Activated gamma-delta T cell treated with anti-CD3 and anti-CD28 coated beads, Interleukin-2, amount 50 U/mL, for 16 hours (primary cell): ENCODE results near the gene LAMB1.

ENCODE experiments used
- DNase-seq: peaks from one replicate; pipeline ENCODE4 v3.0.0-alpha.2; 2020; ENCODE audit warnings: low read depth

Gene LAMB1

DNA sequence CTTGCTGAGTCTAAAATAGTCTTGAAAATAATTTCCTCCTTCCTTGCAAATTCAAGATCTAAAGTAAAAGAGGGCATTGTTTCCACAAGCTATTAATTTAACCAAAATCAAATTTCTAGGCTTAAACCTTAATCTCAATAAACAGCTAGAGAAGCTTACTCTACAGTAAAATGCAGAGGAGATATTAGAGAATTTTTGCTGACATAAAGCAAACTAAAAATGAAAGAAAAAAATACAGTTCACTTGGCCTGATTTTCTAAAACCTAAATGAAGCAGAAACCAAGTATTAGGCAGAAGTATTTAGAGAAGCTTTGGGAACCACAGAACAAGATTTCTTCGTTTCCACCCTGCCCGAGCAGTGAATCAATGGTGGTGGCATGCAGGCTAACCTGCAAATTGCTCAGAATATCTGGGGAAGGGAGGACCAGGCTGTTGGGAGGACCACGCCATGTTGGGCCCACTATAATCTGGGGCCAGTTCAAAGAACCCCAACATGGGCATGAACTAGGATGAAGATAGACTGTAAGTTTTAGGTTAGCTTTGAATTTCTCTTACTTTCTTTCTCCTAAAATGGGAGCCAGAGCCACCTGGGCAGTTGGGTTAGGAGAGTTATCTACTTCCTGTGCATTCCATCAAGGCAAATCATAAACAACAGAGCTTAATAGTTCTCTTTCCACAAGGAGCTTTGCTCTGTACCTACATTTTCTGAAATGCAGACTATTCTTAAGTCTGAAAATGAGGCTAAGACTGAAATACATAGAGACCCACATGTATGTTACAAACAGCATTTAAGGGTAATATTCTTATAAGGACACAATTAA is 4.1 kb downstream of the LAMB1 start:
- no peak for DNase-seq

- no peak for DNase-seq
These were observed 4.8 kb downstream of the LAMB1 start for GRCh38 chr7:107998150-107998549.

DNA sequence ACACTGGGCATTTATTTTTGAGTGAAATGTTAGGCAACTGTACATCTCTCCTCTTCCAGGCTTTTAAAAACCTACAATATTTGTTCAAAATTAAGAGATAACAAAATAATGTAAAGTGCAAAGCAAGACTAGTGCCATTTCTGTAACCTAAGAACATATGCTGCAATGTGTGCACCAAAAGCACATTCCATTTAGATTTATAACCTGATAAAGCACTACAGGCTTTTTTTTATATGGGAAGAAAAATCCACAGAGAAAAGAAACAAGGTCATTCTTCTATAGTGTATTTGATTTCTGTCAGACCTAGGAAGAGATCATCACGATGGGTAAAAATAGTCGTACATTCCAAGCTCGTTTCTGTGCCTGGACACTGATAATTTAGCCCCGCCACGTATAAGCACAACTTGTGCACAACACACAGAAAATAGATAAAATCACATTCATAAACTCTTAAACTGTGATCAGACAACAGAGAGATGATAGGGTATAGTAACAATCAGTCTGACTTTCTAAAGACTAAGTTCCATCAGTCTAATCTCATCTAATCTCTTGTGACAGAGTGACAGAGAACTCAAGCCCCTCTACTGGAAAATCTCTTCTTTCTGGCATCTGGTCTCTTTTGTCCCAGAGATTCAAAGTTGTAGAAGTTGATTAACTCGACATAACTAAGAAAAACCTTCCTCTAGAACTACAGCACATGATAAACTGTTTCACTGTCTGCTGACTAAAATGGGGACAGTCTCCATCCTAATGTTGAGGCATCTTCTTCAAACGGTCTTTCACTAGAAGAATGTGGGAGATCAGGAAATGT is 6.7 kb downstream of the LAMB1 start:
- no peak for DNase-seq

DNA sequence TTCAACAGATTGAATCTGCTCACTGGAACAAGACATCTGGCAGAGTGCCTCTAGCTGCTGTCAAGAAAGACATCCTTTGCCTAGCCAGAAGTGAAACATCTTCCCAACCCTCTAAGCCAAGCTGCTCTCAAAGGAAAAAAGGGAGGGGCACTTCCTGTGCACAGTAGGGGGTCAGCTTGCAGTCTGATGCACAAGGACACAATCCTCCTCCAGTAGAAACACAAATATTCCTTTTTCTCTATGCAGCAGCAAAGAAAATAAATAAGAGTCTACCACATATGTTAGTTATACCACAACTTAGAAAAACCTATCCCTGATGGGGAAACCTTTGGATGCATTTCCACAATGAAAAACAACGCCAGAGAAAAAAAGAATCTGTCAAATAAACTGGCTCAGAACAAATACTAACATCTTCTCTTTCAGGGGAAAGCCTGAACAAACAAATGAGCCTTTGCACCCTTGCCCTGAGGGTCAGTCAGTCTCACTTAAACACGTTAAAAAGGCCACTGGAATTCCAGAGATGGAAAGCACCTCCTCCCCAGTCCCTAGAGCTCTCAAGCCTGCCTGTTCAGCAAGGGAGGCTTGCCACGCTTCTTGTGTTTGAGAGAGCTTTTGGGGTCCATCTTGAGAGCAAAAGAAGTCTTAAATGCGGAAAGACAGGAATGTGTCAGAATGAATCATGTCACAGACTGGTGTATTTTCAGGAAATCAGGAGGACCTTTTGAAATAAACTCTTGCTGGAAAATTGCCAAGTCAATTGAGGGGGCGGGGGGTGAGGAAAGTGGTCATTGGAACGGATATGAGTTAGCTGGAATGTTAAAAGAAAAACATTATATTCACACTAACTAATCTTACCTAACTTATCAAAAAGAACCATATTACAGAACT is 7.5 kb downstream of the LAMB1 start:
- no peak for DNase-seq

DNA sequence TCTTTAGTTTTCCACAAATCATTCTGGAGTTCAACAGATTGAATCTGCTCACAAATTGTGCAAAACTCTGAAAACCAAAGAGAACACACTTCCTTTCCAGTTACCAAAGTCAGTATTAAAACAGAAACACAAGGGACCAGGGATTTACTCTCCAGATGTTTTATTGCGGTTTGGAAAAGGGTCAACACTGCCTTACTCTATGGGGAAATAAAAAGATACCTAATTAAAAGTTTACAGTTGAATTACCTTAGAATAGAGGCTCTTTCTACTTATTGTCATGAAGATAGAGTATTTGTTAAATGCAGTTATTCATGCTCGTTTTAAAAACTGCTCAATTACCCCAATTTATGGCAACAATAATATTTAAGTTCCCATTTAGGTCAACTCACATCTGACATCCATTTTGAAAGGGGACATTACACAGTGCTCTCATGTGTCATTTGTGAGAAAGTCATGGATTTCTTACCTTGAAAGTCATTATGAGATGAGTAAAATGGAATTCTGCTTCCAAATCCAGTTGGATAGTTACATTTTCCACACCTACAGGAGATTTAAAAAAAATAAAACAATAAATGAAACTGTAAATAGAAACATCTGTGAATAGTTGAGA is 8.4 kb downstream of the LAMB1 start:
- DNase-seq: no peak

DNA sequence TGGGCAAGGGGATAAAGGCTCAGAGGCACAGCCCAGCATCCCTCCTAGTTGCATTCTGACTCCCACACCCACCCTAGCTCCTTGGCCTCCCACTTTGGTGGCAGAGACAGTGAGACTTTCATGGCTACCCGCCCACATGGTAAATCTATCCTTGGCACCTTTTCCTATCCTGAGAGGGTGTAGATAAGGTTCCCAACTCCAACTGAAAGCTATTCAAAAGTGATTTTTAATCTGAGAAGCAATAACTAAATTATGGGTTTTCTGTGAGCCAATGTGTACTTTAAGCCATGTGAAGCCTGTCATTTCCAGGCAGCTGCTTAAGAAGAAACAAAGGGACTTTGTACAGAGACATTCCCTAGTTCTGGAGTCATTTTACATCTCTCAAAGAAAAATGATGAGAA is 9.1 kb downstream of the LAMB1 start:
- no peak for DNase-seq

- DNase-seq: no peak
These were observed 13.2 kb downstream of the LAMB1 start for GRCh38 chr7:107989618-107990373.

- no peak for DNase-seq
These were observed 20.0 kb downstream of the LAMB1 start for GRCh38 chr7:107982918-107983389.

DNA sequence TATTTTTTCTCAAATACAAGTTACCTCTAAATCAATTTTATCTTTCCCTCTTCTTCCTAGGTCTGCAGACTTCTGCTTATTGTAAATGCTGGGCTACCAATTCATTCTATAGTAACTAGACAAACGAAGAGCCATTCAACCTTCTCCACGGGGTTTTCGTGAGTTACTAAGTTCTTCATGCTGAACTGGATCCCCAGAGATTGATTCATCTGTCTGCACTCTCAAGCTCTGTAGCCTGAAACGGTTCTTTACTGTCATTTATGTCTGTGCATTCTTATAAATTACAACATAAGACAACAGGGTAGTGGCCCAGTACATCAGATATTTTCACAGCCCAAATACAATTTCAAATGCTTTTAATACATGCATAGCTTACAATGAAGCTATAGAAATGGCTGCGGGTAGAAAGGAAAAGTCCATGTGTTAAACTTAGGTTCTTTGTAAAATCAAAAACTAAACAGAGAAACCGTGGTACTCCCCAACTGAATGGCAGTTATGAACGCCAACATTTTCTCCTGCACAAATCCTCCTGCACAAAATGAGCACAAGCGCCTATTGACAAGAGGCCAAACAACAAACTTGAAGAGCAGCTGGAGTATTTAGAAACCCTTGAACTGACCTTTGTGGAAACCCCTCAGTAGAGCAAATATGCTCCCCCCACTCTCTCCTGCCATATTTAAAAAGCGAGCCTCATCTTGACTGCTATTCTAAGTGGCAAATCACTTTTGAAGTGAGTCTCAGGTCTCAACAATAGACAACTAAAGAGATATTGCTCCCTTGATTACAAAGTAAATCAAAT is 20.7 kb downstream of the LAMB1 start:
- no peak for DNase-seq

DNA sequence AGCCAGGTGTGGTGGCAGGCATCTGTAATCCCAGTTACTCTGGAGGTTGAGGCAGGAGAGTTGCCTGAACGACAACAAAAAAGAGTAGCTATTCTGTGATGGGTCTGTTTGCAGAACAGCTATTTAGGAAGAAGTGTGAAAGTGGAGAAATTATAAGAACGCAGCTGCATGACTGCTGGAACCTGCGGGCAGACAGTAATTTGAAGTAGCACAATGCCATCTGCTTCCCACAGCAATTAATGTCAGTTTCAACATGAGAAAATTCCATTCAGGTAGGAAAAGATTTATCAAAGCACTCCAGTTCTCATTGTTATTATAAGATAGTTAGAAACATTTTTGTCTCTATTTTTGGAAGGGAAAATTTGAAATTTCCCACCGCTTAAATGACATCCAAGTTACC is 21.5 kb downstream of the LAMB1 start:
- DNase-seq: no peak

DNA sequence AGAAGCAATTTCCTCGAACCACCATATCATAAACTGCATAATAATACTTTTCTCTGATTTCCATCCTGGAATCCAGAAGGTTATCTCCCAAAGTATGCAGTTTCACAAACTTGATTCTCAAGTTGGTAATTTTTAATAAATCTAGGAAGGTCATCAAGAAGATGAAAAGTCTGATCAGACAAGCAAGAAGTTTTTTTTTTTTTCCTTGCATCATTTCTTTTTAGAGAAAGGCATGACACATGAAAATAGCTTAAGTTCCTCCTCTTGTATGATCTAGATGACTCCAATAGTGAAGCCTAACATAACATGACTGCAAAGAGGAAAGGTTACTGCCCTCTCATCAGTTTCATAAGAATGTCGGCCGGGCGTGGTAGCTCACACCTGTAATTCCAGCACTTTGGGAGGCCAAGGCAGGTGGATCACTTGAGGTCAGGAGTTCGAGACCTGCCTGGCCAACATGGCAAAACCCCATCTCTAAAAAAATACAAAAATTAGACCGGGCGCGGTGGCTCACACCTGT is 22.2 kb downstream of the LAMB1 start:
- DNase-seq: no peak

DNA sequence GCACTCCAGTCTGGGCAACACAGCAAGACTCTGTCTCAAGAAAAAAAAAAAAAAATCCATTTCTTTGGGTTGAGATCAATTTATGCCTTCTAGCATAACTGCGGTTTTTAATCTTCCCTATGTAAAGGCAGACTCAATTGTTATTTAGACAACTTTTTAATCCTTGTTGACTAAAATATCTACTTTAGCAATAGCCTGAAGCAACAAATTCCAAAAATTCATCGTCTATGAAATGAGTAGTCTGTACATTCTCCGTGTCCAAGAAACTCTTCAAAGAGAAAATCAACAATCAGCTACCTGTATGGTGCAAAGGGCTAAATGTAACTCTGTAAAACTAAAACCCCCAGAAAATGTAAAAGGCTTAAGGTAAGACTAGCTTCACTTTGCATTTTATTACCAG is 22.8 kb downstream of the LAMB1 start:
- DNase-seq: no peak

DNA sequence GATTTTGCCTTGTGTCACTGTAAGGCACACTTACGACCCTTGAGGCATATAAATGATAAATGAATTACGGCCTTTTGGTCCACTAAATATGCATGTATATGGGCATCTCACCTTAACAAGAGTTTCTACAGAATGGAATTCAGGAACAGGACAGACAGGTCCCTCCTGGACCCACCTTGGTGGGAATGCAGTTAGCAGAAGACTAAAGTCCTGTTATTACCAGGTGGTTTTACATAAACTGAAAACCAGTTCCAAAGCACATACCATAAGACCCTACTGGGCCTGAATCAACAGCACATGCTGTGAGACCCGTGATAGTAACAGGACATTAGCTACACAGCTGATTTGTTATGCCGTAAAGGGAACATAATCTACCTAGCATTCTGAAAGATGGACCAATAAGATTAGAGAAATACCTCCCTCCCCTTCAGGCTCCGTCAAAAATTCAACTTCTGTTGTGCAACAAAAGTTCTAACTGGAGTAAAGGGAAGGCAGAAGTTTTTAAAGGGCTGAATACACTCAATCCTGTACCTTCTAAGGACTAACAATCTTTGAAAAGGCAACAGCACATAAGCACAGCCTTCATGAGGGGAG is 24.0 kb downstream of the LAMB1 start:
- DNase-seq: no peak

GRCh38 chr7:107977048-107977447 is 25.9 kb downstream of the LAMB1 start:
- DNase-seq: no peak

DNA sequence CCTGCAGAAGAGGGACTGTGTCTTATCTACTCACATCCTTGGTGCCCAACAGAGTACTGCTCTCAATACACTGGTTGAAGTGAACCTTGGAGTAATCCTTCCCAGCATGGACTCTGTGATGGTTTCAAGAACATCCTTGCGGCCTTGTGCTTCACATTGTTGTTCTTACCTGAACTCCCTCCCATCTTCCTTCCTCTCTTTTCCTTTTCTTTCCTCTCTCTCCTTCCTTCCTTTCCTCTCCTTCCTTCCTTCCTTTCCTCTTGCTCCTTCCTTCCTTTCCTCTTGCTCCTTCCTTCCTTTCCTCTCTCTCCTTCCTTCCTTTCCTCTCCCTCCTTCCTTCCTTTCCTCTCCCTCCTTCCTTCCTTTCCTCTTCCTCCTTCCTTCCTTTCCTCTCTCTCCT is 26.3 kb downstream of the LAMB1 start:
- no peak for DNase-seq

DNA sequence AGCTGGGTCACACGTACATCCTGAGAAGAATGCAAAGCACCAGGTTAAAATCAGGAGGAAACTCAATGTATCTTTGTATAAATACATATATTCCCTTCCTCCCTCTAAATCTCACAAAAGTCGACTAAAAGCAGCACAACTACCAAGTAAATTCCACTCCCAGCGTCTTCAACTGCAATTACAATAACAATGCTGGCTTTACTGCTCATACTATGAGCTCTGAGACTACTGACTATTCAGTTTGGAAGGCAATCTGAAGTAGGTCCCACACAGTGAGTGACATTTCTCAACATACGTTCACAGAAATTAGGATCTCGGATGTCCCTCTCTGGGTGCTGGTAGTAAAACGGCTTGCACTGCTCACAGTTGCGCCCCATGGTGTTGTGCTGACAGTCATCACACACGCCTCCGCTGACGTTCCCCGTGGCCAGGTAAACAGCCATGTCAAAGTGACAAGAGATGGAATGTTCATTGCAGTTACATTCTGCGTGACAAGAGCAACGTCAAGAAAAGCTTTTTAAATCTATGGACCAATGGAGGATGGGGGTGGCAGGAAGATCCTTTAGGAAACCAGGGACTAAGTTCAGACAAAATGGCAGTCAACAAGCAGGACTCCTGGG is 27.5 kb downstream of the LAMB1 start:
- DNase-seq: no peak

DNA sequence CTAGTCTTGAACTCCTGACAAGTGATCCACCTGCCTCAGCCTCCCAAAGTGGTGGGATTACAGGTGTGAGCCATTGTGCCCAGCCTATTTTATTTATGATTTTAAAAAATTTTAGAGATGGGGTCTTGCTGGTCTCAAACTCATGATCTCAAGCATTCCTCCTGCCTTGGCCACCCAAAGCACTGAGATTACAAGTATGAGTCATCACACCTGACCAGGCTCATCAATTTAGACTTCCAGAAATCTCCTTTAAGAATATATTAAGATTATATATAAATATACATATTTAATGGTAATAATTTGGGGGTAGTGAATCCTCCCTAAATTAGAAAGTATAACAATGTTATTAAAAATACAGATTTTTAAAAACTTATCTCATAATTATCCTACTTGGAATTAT is 29.1 kb downstream of the LAMB1 start:
- DNase-seq: no peak

DNA sequence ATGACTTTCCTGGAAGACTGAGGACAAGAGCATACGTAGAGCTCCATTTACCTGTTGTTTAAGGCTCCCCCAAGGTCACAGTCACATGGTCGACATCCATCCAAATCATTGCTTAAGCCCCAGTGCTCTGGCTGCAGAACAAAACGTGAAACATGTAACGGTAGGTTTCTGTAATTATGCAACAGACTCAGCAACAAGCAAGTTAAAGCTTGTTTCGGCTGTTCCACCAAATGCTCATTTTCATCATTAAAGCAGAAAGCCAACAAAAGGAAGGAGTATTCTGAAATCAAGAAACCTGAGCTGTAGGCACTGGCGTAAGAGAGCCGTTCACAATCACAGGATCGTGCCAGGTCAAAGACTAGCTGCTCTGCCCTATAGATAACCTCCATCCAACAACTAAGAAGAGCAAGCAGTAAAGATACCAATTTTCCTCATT is 30.0 kb downstream of the LAMB1 start:
- DNase-seq: no peak

DNA sequence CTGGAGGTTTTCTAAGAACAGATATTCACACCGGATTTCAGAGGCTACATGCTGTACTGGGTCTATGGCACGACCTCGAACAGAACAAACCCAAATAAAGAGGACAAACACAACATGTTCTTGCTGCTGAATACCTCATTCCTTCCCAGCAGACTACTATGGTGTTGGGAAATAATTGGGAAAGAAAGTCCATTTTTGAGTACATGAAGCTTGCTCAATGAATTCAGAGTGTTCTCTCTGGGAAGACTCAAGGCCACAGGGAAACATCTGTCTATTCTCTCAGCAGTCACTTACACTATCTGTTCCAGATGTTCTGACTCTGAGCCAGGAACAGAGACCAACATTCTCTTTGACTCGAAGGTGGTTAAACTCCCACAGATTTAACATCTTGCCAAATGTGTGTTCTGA is 30.9 kb downstream of the LAMB1 start:
- DNase-seq: no peak
